SK-N-SH (cell line): Measurements from ENCODE around the gene AADACL4. TPM values are rescaled to one million over a fixed set of nuclear protein-coding genes. Genes with fewer than 3 reads are reported as not detected.

Experiments
- CTCF ChIA-PET: fragments of 300-600, 350-600 bp; formaldehyde crosslinking; extraction: SDS; loops from one replicate; lab custom pipeline; 2021; lab: Yijun Ruan, JAX
- POLR2A ChIA-PET: fragments of 350-600 bp; sonication (Branson Sonifier 250); formaldehyde crosslinking; extraction: SDS; loops from one replicate; lab custom pipeline; 2020; ENCODE audit warnings: antibody characterized with exemption, inconsistent platforms; lab: Yijun Ruan, JAX
- DNase-seq: peaks from one replicate; pipeline ENCODE4 v3.0.0; 2012
- H2AFZ ChIP-seq: fragments of 200-600 bp; sonication (generic); 2 replicates; pipeline ENCODE4 v1.8.1; 2016; ENCODE audit warnings: antibody characterized with exemption, mild to moderate bottlenecking, low read depth
- H3F3A ChIP-seq: fragments of 200-600 bp; sonication (generic); replicated peaks from 2 replicates; pipeline ENCODE3; 2016; ENCODE audit warnings: antibody characterized with exemption, mild to moderate bottlenecking; ENCODE audit not compliant: insufficient read depth
- H3K27ac ChIP-seq, 2 experiments: fragments of 200-500 bp in 1 of 2; fragments of 200-600 bp in 1 of 2; sonication (Bioruptor generic) in 1 of 2; sonication (generic), shearing (Covaris generic) in 1 of 2; 2 replicates each; pipeline versions ENCODE4 v1.5.1 to v1.6.1; 2014 to 2016; ENCODE audit warnings: low read depth in 2 of 2, inconsistent platforms in 1 of 2, low read length in 1 of 2, mild to moderate bottlenecking in 1 of 2, mixed read lengths in 1 of 2
- H3K27me3 ChIP-seq: fragments of 200-600 bp; sonication (generic), shearing (Covaris generic); 2 replicates; pipeline ENCODE4 v1.6.1; 2016; ENCODE audit warnings: mixed run types; ENCODE audit not compliant: insufficient read depth
- H3K36me3 ChIP-seq, 2 experiments: fragments of 200-500 bp in 1 of 2; fragments of 200-600 bp in 1 of 2; sonication (Bioruptor generic) in 1 of 2; sonication (generic) in 1 of 2; replicated peaks in 1 of 2; 2 replicates each; pipeline versions ENCODE3 to v1.5.1; 2014 to 2016; ENCODE audit warnings: low read length in 1 of 2, mild to moderate bottlenecking in 1 of 2; ENCODE audit not compliant: insufficient read depth in 2 of 2, control insufficient read depth in 1 of 2
- H3K4me1 ChIP-seq, 2 experiments: fragments of 200-500 bp in 1 of 2; fragments of 200-600 bp in 1 of 2; sonication (Bioruptor generic) in 1 of 2; sonication (generic), shearing (Covaris generic) in 1 of 2; 2 replicates each; pipeline versions ENCODE4 v1.5.1 to v1.6.1; 2014 to 2016; ENCODE audit warnings: low read depth in 1 of 2, low read length in 1 of 2, mixed run types in 1 of 2; ENCODE audit not compliant: insufficient read depth in 2 of 2, control insufficient read depth in 1 of 2
- H3K4me2 ChIP-seq: fragments of 200-600 bp; sonication (generic), shearing (Covaris generic); 2 replicates; pipeline ENCODE4 v1.6.1; 2017; ENCODE audit warnings: mixed run types
- H3K4me3 ChIP-seq, 2 experiments: fragments of 200-500 bp in 1 of 2; fragments of 200-600 bp in 1 of 2; sonication (Bioruptor generic) in 1 of 2; sonication (generic), shearing (Covaris generic) in 1 of 2; 2 replicates each; pipeline versions ENCODE4 v1.5.1 to v1.8.1; 2014 to 2016; ENCODE audit warnings: low read depth in 2 of 2, inconsistent platforms in 1 of 2, low read length in 1 of 2, mild to moderate bottlenecking in 1 of 2, mixed read lengths in 1 of 2, moderate library complexity in 1 of 2
- H3K79me2 ChIP-seq: fragments of 200-600 bp; sonication (generic); 2 replicates; pipeline ENCODE4 v1.8.1; 2017; ENCODE audit warnings: mild to moderate bottlenecking; ENCODE audit not compliant: insufficient read depth
- H3K9ac ChIP-seq: fragments of 200-600 bp; sonication (generic); 2 replicates; pipeline ENCODE4 v1.6.1; 2017; ENCODE audit warnings: mixed run types
- H3K9me2 ChIP-seq: fragments of 200-600 bp; sonication (generic); 2 replicates; pipeline ENCODE4 v1.6.1; 2017; ENCODE audit warnings: mixed run types
- H3K9me3 ChIP-seq: fragments of 200-600 bp; sonication (generic); 2 replicates; pipeline ENCODE4 v1.6.1; 2017; ENCODE audit warnings: mixed run types, mild to moderate bottlenecking, moderate library complexity
- H4K20me1 ChIP-seq: fragments of 200-600 bp; sonication (generic); 2 replicates; pipeline ENCODE4 v1.6.1; 2017; ENCODE audit warnings: mild to moderate bottlenecking, mixed run types; ENCODE audit not compliant: insufficient read depth
- CHD2 ChIP-seq: fragments of 150-350 bp; IDR thresholded peaks from 2 replicates; pipeline ENCODE4 v1.6.1; 2018; ENCODE audit warnings: low read length; ENCODE audit not compliant: partially characterized antibody
- CTCF ChIP-seq: fragments of 200-600 bp; sonication (generic); IDR thresholded peaks from 2 replicates; pipeline ENCODE4 v1.6.1; 2017; ENCODE audit warnings: antibody characterized with exemption, mild to moderate bottlenecking, moderate library complexity
- EZH2phosphoT487 ChIP-seq: fragments of 200-600 bp; sonication (generic); IDR thresholded peaks from 2 replicates; pipeline ENCODE4 v1.6.1; 2017; ENCODE audit warnings: low read depth, mixed run types, mild to moderate bottlenecking, antibody characterized with exemption, moderate library complexity, borderline replicate concordance
- FOSL2 ChIP-seq: IDR thresholded peaks from 2 replicates; pipeline ENCODE4 v1.4.0; 2012; ENCODE audit warnings: low read depth, mild to moderate bottlenecking, moderate library complexity, borderline replicate concordance
- IRF3 ChIP-seq: fragments of 150-350 bp; IDR thresholded peaks from 2 replicates; pipeline ENCODE4 v1.6.1; 2016; ENCODE audit warnings: mild to moderate bottlenecking, low read depth, low read length
- MEF2A ChIP-seq: IDR thresholded peaks from 2 replicates; pipeline ENCODE4 v1.4.0; 2012; ENCODE audit warnings: low read depth, borderline replicate concordance
- NFIC ChIP-seq: IDR thresholded peaks from 2 replicates; pipeline ENCODE4 v1.4.0; 2012; ENCODE audit warnings: borderline replicate concordance
- NRF1 ChIP-seq: IDR thresholded peaks from 2 replicates; pipeline ENCODE4 v1.6.1; 2012; ENCODE audit warnings: low read depth, mild to moderate bottlenecking, low read length
- PBX3 ChIP-seq: IDR thresholded peaks from 2 replicates; pipeline ENCODE4; 2012
- RAD21 ChIP-seq: IDR thresholded peaks from 2 replicates; pipeline ENCODE4 v1.6.1; 2012; ENCODE audit warnings: mild to moderate bottlenecking, low read length
- RCOR1 ChIP-seq: fragments of 150-350 bp; IDR thresholded peaks from 2 replicates; pipeline ENCODE4 v1.6.1; 2017; ENCODE audit warnings: antibody characterized with exemption, low read length
- SIN3A ChIP-seq: IDR thresholded peaks from 2 replicates; pipeline ENCODE4 v1.6.1; 2012; ENCODE audit warnings: low read depth, mild to moderate bottlenecking, low read length, moderate library complexity, borderline replicate concordance
- TAF1 ChIP-seq: IDR thresholded peaks from 2 replicates; pipeline ENCODE4 v1.6.1; 2012; ENCODE audit warnings: low read depth, mild to moderate bottlenecking, low read length, moderate library complexity, borderline replicate concordance
- TEAD4 ChIP-seq: IDR thresholded peaks from 2 replicates; pipeline ENCODE4 v1.4.0; 2012; ENCODE audit warnings: mild to moderate bottlenecking, borderline replicate concordance; ENCODE audit not compliant: insufficient read depth
- USF2 ChIP-seq: fragments of 150-350 bp; IDR thresholded peaks from 2 replicates; pipeline ENCODE4 v1.6.1; 2017; ENCODE audit warnings: antibody characterized with exemption, low read length, low read depth, borderline replicate concordance
- YY1 ChIP-seq: IDR thresholded peaks from 2 replicates; pipeline ENCODE4 v1.4.0; 2012; ENCODE audit warnings: low read depth, mild to moderate bottlenecking
- ZBTB33 ChIP-seq: IDR thresholded peaks from 2 replicates; pipeline ENCODE4 v1.4.0; 2012; ENCODE audit warnings: low read depth, borderline replicate concordance
- WGBS: methylation state at CpG from one replicate; pipeline ENCODE4 v1.1.6; 2017; ENCODE audit warnings: low lambda C conversion rate; 5-methylcytosine and 5-hydroxymethylcytosine counted together
- polyA plus RNA-seq, 3 experiments: library from polyadenylated mRNA; depleted of rRNA; stranded (reverse); fragments of >200 nt; gene quantifications; 2 replicates each; pipeline ENCODE4 v1.2.3, GENCODE V29; 2012

The AADACL4 gene
- polyA plus RNA-seq, 1 of the 3 experiments (the other 2 are of a cell fraction): 0.59 TPM

GRCh38 chr1:12648741-12649140 lies 4.9 kb downstream of the AADACL4 start:
- WGBS: 73% methylated on average over 7 of the region's 7 CpGs
- no peak overlapping the region for H3K4me2 ChIP-seq
- no peaks in the 10 kb centered on the region for H3K36me3 ChIP-seq
- H3K79me2 ChIP-seq: no peaks in the 10 kb centered on the region
- H3K27me3 ChIP-seq: no peaks in the 10 kb centered on the region; the same call in 1 of the 2 replicates
- H3K27ac ChIP-seq: no peak overlapping the region
- DNase-seq: no peak
- no peaks in the 10 kb centered on the region for H3F3A ChIP-seq
- ChIA-PET CTCF (interaction anchor here (0.9 to 2.9 kb wide), 5 partner anchors 10 to 373 kb away, joined by 3 to 18 read pairs (median 4); no protein-coding TSS in a partner anchor), POLR2A (no interaction called here)
- TF ChIP-seq CHD2 (no peak), SIN3A (no peak), USF2 (no peak), MEF2A (no peak), RAD21 (no peak), EZH2phosphoT487 (no peak), TEAD4 (no peak), PBX3 (no peak), NRF1 (no peak), CTCF (no peak), YY1 (no peak), FOSL2 (no peak), RCOR1 (no peak), TAF1 (no peak), IRF3 (no peak), ZBTB33 (no peak), NFIC (no peak)
- peaks cover 0 to 5% of the 10 kb centered on the region in 2 experiments; a peak in 1 of 4 replicates for H3K4me1 ChIP-seq
- H3K9ac ChIP-seq: no peak overlapping the region
- no peaks in the 10 kb centered on the region for H4K20me1 ChIP-seq
- H2AFZ ChIP-seq: no peak overlapping the region
- H3K9me2 ChIP-seq: no peaks in the 10 kb centered on the region
- no peaks in the 10 kb centered on the region for H3K9me3 ChIP-seq
- H3K4me3 ChIP-seq: no peak overlapping the region
